Panc1 (cell line): ENCODE results near the gene PRKACA.

Experiments
- SIN3A ChIP-seq: IDR thresholded peaks from 2 replicates; pipeline ENCODE4 v1.6.1; 2012; ENCODE audit warnings: low read depth, mild to moderate bottlenecking, low read length, moderate library complexity, borderline replicate concordance; ENCODE audit not compliant: insufficient read depth
- TF ChIP-seq, protein P1 (sequence below): fragments of 450-650 bp; IDR thresholded peaks from 2 replicates; pipeline ENCODE4 v1.5.1; 2017; ENCODE audit warnings: mild to moderate bottlenecking

DNA sequence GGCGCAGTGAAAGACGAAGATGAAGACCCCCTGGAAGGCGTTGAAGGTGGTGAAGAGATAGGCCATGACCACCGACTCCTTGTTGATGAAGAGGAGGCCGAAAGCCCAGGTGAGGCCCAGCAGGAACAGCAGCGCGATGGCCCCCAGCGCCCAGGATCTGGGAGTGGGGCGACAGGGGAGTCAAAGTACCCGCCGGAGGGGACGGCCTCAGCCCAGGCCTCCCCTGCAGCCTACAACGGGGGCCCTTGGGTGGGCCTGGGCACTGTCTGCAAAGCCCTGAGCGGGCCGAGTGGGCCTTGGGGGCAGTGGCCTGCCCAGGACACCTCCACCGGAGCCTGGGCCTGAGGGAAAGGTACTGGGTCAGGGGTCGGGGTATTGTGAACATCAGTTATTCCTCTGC lies 37.8 kb upstream of the PRKACA start:
- TF ChIP-seq, protein P1, sequence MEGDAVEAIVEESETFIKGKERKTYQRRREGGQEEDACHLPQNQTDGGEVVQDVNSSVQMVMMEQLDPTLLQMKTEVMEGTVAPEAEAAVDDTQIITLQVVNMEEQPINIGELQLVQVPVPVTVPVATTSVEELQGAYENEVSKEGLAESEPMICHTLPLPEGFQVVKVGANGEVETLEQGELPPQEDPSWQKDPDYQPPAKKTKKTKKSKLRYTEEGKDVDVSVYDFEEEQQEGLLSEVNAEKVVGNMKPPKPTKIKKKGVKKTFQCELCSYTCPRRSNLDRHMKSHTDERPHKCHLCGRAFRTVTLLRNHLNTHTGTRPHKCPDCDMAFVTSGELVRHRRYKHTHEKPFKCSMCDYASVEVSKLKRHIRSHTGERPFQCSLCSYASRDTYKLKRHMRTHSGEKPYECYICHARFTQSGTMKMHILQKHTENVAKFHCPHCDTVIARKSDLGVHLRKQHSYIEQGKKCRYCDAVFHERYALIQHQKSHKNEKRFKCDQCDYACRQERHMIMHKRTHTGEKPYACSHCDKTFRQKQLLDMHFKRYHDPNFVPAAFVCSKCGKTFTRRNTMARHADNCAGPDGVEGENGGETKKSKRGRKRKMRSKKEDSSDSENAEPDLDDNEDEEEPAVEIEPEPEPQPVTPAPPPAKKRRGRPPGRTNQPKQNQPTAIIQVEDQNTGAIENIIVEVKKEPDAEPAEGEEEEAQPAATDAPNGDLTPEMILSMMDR: no peak
- no peak for TF ChIP-seq SIN3A
